Epithelial cell of esophagus (primary cell): Measurements from ENCODE around the gene GNG5.

ENCODE experiments used
- DNase-seq: peaks from one replicate; pipeline ENCODE4 v3.0.0; 2010; ENCODE audit warnings: low read depth
- H3K4me3 ChIP-seq: 2 replicates; pipeline ENCODE4 v1.5.1; 2011; ENCODE audit warnings: mild to moderate bottlenecking, low read length, control low read depth
- TF ChIP-seq, protein P1 (sequence below): IDR thresholded peaks from 2 replicates; pipeline ENCODE4 v1.5.1; 2011; ENCODE audit warnings: low read depth, mild to moderate bottlenecking, low read length, control low read depth, inconsistent platforms; ENCODE audit not compliant: insufficient read depth; ENCODE audit errors: missing control alignments

The GNG5 gene

DNA sequence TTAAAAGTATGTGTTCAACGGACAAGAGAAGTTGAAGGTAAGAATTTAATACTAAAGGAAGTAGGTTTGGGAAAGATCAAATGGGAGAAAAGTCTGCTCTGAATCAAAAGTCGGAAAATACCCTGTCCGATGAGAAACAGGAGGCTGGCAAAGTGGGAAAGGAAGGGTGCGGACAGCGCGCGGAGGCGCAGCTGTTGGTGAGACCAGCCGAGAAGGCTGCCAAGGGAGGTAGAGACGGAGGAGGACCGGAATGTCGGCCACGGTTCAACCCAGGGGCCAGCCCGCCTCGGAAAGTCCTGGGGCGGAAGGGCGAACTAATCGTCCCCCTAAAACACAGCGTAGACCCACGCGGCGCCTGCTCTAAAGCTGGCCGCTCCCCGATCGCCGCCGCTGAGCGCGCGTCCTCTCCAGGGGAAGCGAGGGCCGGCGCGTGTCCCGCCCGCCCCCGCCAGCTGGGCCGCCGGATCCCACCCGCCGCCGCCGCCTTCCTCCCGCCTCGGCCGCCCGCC lies 834 bp downstream of the GNG5 start:
- TF ChIP-seq, protein P1, sequence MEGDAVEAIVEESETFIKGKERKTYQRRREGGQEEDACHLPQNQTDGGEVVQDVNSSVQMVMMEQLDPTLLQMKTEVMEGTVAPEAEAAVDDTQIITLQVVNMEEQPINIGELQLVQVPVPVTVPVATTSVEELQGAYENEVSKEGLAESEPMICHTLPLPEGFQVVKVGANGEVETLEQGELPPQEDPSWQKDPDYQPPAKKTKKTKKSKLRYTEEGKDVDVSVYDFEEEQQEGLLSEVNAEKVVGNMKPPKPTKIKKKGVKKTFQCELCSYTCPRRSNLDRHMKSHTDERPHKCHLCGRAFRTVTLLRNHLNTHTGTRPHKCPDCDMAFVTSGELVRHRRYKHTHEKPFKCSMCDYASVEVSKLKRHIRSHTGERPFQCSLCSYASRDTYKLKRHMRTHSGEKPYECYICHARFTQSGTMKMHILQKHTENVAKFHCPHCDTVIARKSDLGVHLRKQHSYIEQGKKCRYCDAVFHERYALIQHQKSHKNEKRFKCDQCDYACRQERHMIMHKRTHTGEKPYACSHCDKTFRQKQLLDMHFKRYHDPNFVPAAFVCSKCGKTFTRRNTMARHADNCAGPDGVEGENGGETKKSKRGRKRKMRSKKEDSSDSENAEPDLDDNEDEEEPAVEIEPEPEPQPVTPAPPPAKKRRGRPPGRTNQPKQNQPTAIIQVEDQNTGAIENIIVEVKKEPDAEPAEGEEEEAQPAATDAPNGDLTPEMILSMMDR: no peak
- H3K4me3 ChIP-seq: peak overlapping the region; percentile 88
- peak; percentile 65 for DNase-seq

DNA sequence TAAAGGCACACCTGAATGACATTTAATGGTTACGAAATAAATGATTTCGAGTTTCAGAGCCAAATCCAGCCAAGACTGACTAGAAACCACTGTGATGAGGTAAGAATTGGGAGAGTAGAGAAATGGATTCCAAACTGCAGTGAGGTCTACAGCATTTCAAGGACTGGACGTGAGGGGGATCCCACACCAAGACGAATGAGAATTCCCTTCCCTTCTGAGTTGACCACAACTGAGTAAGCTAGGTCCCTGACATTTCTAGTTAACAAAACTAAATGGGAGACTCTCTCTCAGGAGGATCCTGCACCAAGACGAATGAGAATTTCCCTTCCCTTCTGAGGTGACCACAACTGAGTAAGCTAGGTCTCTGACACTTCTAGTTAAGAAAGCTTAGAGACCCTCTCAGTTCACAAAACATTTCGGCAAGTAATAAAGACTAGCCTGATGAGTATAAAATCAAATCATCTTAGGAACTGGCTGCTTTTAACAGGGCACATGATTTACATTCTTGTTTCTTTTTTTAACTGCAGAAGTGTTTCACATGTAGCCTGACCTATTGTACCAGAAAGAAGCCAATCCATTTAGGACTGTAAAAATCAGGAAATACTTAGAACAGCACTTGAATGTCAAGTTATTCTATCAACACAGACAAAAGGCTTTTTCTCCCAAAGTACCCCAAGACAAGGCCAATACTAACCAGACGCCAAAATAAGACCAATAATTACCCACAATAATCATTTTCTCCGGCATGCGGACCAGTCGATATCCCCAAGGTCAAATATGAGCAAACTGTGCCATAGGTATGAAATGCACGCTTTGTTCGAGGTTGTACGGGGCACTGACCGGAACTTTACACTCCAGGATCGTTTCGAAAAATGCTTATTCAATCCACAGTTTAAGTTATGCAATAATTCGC lies 1.5 kb downstream of the GNG5 start:
- peak overlapping the region; percentile 88 for H3K4me3 ChIP-seq
- DNase-seq: peak; percentile 29
- TF ChIP-seq, protein P1: no peak

DNA sequence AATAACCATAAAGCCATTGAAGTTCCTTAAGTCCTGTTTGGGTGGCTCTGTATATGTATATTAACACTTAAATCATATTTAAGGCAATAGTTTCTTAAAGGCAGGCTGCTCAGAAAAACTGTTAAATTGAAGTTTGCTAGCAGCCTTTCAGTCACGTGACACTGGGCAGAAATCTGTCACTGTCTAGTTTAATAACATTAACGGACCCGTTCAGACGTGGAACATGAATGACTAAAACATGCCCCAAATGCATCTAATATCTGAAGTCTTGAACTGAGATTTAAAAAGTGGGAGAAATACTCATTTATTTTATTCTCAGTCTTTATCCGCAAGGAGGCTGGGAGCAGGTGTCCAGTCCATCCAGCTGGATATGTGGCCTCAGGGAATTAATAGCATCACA lies 3.5 kb downstream of the GNG5 start:
- no peak for DNase-seq
- H3K4me3 ChIP-seq: no peak overlapping the region
- TF ChIP-seq, protein P1: no peak

DNA sequence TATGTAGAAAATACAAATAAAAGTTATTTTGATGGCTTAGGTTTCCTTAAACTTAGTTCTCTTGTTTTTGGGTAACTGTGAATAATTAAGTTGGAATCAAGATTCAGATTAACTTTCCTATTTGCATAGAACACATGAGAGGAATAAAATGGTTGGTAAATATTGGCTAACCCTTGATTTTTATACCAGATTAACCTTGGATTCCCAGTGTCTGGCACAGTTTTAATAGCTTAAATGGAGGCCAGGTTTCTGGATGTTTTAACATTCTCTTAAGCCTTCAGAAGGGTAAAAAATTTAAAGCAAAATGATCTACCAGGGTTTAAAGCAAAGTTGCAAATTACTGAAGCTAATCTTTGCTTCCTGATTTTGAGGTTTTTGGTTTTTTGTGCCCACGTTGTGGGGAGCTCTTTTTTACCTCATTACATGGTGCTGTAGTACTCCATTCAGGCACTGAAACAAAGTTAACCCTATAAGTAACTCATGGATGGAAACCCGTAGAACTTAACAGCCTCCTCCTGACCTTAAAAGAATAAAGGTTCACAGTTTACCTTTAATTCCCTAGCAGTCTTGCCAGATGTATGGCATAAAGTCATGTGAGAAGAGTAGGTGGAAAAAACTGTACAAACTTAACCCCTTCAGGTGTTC lies 8.6 kb downstream of the GNG5 start:
- no peak overlapping the region for H3K4me3 ChIP-seq
- DNase-seq: no peak
- TF ChIP-seq, protein P1: no peak

DNA sequence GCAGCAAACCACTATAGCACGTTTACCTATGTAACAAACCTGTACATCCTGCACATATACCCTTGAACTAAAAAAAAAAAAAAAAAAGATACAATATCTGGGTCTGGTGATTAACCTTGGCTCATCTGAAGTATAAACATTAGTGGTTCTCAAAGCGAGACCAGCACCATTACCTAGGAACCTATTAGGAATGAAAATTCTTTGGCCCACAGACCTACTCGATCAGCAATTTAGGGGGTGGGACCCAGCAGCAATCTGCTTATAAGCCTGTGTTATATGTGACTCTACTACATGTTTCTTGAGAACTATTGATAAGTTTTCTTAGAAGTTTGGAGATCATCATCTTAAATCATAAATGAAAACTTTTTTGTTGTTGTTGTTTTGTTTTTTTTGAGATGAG lies 9.9 kb downstream of the GNG5 start:
- no peak overlapping the region for H3K4me3 ChIP-seq
- no peak for DNase-seq
- TF ChIP-seq, protein P1: no peak

DNA sequence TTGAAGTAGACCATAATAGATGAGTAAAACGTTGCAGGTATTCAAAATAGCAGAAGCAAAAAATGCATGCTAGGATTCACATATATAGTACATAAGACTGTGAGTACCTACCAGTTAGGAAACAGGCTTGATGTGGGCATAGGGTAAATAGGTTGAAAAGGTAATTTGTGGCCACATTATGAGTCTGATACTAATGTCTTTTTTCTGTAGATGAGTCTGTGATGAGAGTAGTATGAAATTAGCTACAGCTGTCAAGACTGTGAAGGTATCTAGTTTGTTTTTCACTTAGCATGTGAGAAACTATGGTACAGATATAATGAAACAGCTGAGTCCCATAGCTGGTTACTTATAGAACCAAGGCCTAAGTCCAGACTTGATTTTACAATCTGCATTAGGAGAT lies 12.6 kb downstream of the GNG5 start:
- DNase-seq: no peak
- TF ChIP-seq, protein P1: no peak
- no peak overlapping the region for H3K4me3 ChIP-seq
